SIG-M5 treated with dmso at 0.1 percent for 504 hours (cell line): ENCODE results near the gene MAP3K15.
A peak's percentile ranks its signal among the peaks of the same experiment; 100 is the strongest.

ENCODE experiments used
- DNase-seq: peaks from one replicate; lab custom pipeline; 2025; ENCODE audit not compliant: unreplicated experiment; lab: John Stamatoyannopoulos, UW

Gene MAP3K15

DNA sequence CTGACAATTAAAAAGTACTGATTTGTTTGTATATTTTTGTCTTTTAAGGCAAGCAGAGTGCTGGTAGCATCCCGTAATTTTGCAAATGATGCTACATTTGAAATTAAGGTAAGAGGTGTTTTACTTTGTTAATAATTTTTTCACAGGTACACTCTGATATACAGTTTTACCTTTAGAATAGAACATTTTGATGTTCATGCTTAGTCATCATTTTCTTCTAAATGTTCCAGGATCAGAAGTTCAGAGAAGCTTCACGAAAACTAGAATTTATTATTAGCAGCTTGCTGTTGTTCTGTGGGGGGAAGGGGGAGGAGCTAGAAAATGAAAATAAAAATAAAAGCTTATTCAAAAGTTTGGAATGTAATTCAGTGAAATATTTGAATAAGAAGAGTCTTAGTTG, 166.0 kb downstream of the MAP3K15 start:
- no peak for DNase-seq

GRCh38 chrX:19347916-19348315, 167.4 kb downstream of the MAP3K15 start:
- no peak for DNase-seq

GRCh38 chrX:19344661-19345060, 170.6 kb downstream of the MAP3K15 start:
- peak; percentile 17 for DNase-seq

DNA sequence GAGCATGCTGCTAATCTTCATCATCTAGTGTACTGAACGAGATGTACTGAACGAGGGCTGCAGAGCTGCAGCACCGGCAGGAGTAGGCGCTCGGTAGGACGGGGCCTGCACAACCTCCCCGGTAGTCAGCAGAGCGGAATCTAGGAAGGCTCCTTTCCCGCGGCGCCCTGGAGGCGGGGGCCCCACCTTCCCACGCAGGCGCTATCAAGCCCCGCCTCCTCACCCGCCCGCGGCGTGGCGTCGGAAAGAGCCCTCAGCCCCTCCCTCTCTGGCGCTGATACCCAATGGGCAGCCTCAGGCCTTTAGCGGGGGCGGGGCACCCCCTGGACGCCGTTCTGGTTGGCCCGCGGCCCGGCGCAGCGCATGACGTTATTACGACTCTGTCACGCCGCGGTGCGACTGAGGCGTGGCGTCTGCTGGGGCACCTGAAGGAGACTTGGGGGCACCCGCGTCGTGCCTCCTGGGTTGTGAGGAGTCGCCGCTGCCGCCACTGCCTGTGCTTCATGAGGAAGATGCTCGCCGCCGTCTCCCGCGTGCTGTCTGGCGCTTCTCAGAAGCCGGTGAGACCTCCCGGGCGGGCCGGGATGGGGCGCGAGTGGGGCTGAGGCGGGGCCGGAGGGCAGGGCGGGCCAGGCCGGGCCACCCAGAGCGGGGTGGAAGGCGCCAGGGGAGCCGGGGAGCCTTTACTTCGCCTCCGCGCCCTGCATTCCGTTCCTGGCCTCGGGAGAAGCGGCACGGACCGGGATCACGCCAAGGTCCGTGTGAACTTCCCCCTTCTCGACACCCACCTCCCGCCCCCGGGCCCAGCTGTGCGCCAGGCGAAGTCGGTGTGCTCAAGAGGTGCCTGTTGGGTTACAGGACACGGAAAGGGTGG, 171.5 kb downstream of the MAP3K15 start, which contains the start of gene PDHA1:
Gene PDHA1, plus strand, starts transcription at position 393 of the 874 bp plus-strand sequence. Its CDS starts 111 bp downstream, at position 504.
- DNase-seq, result peak; percentile 85

- DNase-seq, result no peak
These were observed 172.2 kb downstream of the MAP3K15 start for GRCh38 chrX:19343085-19343534.

GRCh38 chrX:19342331-19342906, 172.9 kb downstream of the MAP3K15 start:
- peak; percentile 5 for DNase-seq

DNA sequence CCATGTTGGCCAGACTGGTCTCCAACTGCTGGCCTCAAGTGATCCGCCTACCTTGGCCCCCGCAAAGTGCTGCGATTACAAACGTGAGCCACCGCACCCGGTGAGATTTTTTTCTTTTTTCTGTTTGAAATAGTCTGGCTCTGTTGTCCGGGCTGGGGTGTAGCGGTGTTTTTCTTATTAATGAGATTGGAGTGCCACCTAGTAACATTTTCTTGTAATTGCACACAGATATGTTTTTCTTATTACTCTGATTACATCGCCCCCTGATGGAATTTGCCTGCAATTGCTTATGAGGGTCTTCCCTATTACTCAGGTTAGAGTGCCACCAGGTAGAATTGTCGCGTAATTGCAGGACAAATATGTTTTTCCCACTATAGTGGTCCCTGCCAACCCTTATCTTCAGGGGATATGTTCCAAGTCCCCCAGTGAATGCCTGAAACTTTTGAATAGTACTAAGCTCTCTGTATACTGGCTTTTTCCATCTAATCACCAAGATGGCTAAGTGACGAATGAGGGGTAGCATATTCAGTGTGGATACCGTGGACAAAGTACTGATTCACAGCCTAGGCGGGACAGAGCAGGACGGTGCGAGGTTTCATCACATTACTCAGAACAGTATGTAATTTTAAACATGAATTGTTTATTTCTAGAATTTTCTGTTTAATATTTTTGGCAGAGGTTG, 180.2 kb downstream of the MAP3K15 start:
- DNase-seq, result peak; percentile 62

- DNase-seq, result no peak
These were observed 182.3 kb downstream of the MAP3K15 start for GRCh38 chrX:19332983-19333382.

DNA sequence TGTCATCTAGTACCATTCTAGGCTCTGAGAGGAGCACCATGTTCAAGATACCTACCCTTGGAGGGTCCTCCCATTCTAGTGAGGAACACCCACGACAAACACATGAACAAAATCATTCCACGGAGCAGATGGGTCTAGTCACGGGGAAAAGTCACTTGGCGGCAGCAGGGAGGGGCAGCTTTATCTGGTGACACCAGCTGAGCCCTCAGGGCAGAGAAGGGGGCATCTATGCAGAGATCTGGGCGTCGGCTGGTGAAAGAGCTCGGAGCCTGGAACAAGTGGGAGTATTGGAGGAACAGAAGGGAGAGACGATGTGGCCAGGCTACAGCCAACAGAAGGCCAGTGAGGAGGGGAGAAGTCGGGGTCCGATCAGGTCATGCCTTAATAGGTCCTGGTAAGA, 183.5 kb downstream of the MAP3K15 start:
- no peak for DNase-seq

DNA sequence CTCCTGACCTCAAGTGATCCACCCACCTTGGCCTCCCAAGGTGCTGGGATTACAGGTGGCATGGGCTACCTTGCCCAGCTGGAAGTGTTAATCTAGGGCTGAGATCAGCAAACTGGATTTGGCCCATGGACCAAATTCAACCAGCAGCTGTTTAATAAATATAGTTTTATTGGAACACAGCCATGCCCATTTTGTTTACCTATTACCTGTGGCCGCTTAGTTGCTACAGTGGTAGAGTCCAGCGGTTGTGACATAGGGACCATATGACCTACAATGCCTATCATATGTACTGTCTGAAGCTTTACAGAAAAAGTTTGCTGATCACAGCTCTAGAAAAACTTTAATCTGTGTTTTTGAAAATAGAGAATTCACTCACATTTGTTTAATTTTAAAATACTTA, 188.7 kb downstream of the MAP3K15 start:
- no peak for DNase-seq
